Hematopoietic multipotent progenitor cell treated with erythropoietin and hydrocortisone succinate and interleukin-3 and kit ligand, for 17 days (in vitro differentiated cells): Measurements from ENCODE around the gene ELMO1.

ENCODE experiments used
- DNase-seq: peaks from one replicate; pipeline ENCODE4 v3.0.0-alpha.2; 2015; ENCODE audit warnings: low spot score

ELMO1 gene

DNA sequence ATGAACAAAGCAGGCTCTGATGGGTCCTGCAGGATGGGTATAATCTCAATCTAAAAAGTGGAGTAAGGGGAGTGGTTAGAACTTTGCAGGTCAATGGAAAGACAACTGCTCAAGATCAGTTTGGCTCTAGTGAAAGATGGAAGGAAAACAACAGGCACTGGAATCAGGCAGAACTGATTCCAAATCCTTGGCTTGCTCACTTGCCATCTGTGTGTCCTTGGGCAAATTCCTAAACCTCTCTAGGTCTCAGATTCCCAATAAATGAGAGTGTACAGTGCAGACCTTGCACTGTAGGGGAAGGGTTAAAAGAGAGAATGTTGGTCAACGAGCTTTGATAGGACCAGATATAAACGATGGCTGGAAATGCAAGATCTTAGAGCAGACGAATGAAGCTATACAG is 538.3 kb downstream of the ELMO1 start:
- no peak for DNase-seq

DNA sequence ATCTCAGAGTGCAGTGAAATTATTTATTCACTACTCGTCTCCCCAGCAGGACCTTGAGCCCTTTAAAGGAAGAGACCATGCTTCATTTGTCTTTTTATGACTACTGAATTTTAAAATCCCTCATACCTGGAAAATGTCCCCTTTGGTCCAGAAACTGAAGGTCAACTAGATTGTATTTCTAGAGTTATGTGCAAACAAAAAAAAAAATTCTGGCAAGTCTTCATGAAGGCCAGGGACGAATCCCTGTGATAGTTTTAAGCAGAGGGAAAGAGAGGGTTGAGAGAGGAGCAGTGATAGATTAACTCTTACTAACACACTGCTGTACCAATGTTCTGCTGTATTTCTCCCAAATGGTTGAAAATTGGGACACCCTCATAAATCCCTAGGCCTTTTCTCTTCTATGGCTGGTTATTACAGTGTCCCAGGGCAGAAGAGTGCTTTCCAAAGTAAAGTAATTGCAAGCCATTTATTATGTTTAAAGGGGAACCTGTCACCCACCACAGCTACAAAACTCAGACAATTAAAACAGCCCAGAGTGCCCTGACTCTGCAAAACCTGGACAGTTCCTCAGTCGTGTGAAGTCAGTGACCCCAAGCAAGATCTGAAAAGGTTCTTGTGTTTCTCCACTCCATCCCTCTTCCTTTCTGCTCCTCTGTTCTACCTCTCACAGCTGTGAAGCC is 541.6 kb downstream of the ELMO1 start:
- no peak for DNase-seq

DNA sequence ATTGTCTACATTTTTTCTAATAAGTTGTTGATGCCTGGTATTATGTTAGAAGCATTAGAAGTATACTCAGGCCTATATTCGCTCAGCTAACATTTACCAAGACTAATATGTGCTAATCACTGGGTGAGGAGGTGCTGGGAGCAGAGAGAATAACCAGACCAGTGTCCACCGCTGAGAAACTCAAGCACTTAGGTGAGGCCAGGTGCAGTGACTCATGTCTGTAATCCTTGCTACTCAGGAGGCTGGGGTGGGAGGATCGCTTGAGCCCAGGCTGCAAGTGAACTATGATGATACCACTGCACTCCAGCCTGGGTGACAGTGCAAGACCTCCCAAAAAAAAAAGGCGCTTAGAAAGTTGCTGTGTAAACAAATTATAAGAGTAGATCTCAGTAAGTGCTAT is 542.2 kb downstream of the ELMO1 start:
- DNase-seq, result no peak

- no peak for DNase-seq
These were observed 542.8 kb downstream of the ELMO1 start for GRCh38 chr7:36905841-36906240.

- no peak for DNase-seq
These were observed 543.9 kb downstream of the ELMO1 start for GRCh38 chr7:36904802-36905201.

- DNase-seq, result no peak
These were observed 544.6 kb downstream of the ELMO1 start for GRCh38 chr7:36904101-36904500.

DNA sequence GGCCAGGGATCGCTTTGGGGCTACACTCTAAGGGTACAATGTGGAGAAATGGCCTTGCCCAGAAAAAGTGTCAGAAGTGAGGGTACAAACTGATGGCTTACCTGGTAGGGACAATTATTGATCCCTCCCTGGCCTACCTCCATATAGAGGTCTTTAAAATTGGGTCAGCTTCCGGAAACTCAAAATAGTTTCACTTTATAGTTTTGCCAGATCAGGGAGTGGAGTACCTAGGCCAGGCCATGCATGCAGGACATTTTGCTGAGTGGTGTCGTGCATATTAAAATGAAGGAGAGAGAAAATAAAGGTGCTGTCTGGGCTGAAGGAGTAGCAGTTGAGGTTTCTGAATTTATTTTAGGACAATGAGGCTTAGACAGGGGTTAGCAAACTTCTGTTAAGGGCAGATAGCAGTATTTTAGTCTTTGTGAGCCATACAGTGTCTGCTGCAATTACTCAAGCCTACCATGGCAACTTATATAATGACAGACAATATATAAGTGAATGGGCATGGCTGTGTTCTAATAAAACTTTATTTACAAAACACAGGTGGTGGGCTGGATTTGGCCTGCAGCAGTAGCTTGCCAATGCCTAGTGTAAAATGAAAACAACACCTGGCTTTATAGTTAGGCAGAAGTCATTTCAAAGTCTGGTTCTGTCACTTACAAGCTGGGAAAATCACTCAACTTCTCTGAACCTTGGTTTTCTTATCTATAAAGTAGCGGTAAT is 547.5 kb downstream of the ELMO1 start:
- no peak for DNase-seq

DNA sequence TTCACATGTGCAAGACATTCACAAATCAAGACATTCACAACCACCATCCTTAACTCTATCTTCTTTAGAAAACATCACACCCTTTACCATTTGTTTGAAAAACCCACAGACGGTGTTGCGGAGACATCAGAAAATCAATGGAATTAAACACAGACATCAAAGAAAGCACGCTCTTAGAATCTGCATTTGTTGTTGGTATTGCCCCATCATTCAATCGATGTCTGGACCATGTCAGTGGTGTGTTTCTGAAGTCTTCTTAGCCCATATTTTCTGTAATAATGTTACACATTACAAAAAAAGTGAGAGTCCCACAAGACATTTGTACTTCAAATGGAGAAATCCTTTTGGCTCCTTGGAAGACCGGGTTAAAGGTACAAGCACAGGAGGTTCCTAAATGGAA is 550.5 kb downstream of the ELMO1 start:
- DNase-seq, result no peak

GRCh38 chr7:36896956-36897590 is 551.6 kb downstream of the ELMO1 start:
- no peak for DNase-seq

DNA sequence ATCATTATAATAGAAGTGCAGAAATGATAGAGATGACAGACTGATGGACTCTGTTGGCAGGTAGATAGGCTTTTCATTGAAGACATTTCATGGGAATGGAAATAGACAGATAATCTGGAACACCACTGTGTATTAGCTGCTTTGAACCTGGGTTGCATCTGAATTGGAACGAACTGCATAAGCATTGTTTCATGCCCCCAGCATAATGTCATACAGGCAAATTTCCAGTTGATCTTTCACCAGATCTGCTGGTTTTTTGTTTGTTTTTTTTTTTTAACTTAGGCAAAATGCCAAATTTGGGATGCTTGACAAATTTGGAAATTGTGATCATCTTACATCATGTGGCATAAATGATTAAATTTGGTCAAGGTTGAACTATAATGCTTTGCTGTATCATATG is 552.2 kb downstream of the ELMO1 start:
- DNase-seq, result no peak

GRCh38 chr7:36895192-36895591 is 553.5 kb downstream of the ELMO1 start:
- no peak for DNase-seq

DNA sequence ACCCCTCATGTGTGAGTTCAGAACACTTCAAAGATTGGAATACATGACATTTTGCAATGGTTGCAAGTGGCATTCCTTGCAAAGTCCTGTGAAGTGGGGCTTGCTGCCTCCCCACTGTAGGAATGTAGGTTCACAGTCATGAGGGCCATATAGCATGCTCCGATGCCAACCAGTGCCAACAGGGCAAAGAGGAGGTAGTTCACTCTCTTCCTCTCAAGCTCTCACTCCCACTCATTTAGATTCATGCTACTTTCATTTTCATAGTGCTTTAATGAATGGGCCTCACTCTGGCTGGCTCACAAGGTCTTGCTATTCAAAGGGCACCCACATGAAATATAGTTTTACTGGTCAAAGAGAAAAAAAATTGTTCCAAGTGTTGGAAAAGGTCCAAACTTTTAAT is 554.5 kb downstream of the ELMO1 start:
- DNase-seq, result no peak

DNA sequence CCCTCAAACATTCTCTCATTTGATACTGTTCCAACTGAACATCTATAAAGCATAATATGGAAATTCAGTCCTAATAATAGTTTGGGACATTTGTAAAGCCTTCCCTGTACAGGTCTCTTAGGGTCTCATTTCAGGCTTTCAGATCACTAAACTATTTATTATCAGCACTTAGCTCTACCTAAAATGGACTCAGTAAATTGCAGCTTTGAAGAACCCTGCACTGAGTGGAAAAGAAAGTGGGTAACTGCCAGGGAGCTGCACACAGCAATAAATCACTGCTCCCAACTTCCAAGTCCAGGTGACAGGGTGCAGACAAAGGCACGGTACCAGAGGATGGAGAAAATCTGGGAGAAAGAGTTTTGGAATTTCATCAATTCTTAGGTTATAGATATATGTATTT is 559.5 kb downstream of the ELMO1 start:
- DNase-seq, result no peak

DNA sequence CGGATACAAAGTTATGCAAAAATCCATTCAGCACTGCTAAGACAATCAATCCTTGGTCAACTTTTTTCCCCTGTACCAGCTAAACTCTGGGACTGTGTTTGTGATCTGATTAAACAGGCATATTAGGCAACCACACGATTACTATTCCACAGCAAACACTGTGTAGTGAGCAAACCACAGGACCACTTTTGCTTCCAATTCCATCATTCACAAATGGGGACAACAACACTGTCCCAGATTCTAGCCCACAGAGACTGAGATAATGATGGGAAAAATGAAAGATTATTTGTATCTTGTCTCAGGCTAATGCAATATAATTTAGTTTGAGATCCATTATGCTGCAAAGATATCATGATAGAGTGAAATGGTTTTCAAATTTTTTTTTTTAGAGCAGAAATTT is 560.7 kb downstream of the ELMO1 start:
- DNase-seq, result no peak

DNA sequence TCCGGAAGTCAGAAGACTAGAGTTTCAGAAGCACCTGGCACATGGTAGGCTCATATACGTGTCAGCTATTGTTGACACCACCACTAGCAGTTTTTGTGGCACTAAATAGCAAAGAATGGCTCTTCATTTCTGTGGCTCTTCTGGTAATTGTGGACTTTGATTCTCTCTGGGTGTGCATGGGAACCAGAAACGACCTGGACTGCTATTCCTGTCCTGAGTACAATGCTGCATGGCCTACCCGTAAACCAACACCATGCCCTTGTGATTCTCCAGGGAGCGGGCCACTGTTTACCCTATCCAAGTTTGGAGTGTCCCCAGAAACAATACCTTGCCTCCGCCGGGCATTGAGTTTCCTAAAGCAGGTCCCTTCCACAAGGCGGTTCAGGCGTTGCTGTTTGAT is 561.4 kb downstream of the ELMO1 start:
- DNase-seq, result no peak

- no peak for DNase-seq
These were observed 563.8 kb downstream of the ELMO1 start for GRCh38 chr7:36884910-36885309.

- no peak for DNase-seq
These were observed 564.3 kb downstream of the ELMO1 start for GRCh38 chr7:36884351-36884750.

DNA sequence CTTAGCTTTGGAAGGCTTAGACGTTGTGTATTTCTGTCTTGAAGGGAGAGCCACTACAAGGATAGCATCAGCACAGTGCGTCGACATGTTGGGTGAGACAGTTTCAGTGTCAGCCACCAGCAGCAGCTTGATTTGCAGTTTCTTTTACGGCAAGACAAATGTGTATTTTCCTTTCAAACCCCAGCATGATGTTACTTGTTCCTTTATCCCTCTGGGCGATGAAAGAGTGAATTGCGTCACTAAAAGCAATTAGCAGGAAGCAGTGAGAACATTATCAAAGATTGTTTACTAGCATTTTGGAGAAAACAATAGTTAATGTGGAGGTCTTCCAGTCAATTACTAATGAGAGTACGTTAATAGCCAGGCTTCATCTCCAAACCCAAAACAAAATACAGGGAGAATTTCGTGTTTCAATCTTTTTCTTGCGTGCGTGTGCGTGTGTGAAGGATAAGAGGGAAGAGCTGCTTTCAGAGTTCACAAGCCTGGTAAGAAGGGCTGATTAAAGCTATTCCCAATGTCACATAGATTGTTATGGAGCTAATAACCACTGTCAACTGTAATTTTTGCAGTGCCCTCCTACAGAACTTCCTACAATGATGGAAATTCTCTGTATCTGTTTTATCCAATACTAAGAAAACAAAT is 567.3 kb downstream of the ELMO1 start:
- no peak for DNase-seq

DNA sequence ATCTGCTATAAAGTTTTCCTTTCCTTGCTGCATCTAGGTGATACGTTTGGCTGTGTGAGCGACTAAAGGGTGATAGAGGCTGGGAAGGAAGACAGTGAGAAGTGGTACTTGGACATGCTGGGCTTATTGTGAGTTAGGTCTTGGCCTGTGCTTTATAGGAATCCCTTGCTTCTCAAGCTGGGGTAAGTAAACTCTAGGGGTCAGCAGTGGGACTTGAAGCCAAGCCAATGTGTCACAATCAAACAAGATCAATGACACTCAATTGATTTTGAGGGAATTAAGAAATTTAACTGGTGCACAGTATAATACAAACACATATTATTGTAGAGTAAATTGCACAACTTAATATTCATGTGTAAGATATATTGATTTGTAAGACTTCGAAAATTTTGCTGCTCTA is 568.6 kb downstream of the ELMO1 start:
- DNase-seq, result no peak

- no peak for DNase-seq
These were observed 569.6 kb downstream of the ELMO1 start for GRCh38 chr7:36879021-36879420.

DNA sequence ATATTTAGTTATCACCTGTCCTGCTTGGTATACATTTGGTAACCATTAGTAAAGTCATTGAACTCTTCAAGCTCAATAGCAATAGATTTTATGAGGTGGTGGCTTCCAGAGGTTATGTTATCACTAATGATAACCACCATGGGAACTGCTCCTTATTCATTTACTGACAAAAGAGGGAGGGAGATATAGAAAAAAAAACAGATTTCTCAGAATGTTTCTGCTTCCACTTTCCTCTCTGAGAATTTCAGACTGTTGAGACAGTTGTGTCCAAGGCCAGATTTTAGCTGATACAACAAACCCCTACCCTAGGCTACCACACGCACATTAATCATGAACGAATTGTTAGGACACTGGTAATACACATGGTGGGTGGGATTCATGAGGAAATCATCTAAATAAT is 570.4 kb downstream of the ELMO1 start:
- DNase-seq, result no peak

DNA sequence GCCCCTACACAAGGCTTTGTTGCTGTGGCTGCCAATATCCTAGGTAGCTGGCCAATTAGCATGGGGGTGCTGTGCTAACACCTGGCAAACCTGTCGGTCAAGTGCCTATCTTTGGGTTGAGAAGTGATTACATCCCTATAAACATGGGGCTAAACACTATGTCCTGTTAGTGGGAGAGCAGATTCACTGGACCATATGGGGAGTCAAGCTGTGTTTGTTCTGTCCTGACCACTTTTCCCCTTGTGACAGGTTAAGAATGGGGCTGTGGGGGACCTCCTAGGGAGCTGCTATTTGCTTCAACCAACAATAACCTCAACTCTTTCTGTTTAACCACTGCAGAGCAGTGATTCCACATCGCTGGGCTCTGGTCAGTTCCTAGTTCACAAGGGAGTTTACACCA is 572.9 kb downstream of the ELMO1 start:
- DNase-seq, result no peak

DNA sequence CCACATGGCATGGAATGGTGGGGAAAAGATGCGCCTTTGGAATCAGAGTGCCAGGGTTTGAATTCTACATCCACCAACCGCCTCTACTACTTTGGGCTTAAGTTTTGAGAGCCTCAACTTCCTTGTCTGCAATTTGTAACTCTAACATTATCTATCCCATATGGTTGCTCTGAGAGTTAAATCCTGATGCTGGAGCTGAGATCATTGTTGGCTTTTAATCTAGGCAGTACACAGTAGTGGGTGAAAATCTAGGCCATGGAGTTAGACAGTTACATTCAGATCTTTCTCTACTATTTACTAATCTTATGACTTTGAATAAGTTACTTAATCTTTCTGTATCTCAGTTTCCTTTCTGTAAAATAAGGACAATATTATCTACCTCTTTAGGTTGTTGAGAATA is 574.6 kb downstream of the ELMO1 start:
- no peak for DNase-seq
